Kidney capillary endothelial cell (primary cell): ENCODE measurements around the gene GMDS.

ENCODE experiments used
- DNase-seq: peaks from one replicate; pipeline ENCODE4 v3.0.0-alpha.2; 2018; ENCODE audit warnings: low spot score

Gene GMDS

DNA sequence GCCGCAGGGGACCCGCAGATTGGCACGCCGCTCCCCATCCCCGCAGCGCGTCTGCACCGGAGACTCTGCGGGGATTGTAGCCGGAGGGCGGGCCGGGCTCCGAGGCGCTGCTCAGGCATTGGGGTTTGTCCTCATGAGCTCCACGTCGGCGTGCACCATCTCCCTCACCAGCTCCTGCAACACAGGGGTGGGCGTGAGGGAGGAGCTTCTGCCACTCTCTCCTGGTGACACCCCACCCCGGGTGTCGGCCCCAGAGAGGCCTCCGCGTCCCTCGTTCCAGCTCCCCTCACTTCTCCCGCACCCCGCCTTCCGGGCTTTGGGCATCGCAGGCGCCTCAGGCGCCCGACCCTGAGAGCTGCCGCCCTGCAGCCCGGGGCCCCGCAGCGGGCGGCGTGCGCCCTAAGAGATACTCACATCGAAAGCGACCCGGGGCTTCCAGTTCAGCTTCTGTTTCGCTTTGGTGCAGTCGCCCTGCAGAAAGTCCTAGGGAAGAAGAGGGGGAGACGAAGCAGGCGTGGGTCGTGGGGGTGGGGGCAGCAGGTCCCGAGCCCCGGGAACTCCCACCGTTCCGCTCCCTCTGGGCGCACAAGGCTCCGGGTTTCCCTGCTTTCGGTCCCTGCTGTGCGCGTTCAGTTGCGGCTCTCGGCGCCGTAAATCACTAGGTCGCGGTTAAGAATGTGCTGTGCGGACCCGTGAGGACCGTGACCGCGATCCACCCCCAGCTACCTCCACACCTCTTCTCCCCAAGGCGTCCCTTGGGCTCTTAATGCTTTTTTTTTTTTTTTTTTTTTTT, 621.2 kb downstream of the GMDS start:
- DNase-seq = no peak

DNA sequence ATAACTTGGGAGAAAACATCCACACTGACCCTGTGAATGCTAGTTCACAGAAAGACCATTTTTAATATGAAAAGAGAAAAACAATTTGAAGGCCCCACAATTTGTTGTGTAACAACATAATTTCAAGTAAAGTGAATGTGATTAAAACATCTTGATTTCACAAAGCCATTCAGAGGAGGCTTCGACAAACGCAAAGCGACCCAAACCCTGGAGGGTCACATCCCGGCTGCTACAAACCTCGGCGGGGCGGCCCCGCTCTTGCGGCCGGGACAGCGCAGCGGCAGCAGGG, 621.7 kb downstream of the GMDS start:
- no peak for DNase-seq

DNA sequence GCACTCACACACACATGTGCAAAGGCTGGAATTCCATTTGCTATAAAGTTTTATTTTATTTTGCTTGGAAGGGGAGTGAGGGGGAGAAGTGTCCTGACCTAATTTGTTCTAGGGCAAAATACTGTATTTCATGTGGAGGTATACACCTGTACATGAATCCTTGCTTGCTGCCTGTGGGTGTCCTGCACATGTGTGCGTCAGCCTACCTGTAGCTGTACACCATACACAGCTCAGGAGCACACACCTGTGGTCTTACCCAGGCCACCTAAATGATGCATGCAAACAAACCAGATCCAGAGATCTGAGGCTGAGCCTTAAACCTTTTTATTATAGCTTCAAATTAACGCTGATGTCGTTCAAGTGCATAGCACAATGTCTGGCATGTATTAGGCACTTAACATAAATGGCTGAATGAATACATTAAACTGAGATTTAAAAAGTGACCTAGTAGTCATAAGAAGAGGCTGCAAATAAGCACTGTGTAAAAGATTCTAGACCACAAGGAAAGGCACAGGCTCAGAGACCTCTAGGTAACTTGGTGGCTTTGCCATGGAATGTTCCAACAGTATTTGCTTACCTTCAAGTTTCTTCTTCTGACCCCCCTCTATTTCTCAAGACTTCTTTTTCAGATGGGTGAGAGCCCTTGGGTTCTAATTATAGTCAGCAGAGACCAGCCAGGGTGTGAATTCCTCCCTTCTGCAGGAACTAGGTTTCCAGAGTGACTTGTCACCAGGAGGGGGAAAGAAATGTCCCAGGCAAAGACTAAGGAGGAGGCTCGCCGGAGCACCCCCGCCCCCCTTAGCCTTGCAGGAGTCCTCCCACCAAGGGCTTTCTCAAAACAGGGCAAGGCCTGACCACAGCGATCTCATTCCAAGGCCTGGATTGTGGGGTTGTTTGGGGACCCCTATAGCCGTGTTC, 622.3 kb downstream of the GMDS start:
- no peak for DNase-seq

DNA sequence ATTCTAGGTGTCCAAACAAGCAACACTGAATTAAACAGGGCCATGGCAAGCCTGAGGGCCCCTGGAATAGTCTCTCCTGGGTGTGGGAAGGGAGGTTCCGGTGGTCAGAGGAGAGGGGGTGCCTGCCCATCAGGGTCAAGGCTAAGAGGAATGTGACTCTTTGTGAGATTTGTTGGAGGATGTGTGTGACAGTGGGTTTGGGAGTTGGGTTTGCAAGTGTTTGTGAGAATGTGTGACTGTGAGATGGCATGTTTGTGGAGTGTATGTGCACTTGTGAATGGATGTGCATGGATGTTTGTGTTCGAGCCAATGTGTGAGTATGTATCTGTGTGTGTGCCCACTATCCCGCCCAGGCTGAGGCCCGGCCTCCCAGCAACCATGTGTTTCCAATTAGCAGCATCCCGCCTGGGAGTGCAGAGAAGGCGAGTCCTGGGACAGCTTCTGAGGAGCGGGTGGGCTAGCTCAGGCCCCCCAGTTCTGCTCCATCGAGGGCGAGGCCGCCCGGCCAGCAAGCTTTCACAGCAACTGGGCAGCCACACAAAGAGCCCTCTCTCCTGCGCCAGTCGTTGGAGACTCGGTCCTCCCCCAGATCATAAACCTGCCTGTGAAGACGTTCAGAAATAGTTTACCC, 623.1 kb downstream of the GMDS start:
- DNase-seq = no peak

DNA sequence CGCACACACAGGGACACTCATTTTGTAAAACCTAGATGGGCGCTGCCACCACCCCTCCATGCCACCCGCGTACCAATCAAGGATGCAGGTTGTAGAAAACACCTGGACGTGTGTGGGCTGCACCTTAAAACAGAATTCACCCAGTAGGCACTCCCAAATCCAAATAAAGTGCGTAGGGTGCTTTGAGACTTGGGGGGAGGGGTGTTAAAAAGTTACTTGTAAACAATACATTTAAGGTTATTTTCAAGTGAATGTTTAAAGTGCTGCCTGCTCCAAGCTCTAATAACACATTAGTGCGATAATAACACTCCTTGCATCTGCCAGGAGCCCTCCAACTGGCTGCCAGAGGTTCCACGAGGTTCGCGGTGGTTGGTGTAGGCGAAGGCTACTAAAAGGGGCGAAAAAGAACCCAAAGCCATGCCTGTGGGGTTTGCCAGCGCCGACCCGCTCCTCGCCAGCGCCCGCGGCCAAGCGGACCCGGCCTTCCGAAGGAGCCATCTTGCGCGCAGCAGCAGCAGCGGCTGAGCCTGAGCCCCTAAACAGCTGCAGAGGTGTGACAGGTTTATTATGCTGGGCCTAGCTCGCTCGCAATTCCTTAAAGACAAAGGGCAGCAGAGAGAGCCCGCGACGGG, 624.2 kb downstream of the GMDS start:
- DNase-seq = no peak

DNA sequence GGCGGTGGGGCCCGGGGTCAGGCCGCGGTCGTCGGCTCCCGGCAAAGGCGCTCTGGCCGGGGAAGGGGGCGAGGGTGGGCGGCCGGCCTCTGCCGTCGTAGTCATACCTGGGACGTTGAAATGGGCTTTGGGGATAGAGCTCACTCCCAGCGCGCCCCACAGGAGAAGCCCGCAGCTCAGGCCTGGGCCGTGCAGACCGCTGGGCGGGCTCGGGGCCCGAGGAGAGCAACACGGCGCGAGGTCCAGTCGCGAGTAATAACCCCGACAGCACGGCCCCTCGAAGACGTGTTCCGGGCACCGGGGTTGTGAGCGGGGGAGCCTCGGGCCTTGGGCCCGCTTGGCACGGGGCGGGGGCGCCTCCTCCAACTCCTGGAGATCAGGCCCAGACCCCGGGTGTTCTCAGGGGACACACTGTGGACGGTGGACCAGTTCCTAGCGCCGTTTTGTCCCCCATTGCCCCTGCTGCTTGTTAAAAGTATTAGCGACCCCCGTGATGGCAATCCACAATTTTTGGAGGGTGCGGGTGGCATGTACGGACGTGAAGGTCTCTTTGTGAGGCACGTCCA, 624.8 kb downstream of the GMDS start:
- no peak for DNase-seq

DNA sequence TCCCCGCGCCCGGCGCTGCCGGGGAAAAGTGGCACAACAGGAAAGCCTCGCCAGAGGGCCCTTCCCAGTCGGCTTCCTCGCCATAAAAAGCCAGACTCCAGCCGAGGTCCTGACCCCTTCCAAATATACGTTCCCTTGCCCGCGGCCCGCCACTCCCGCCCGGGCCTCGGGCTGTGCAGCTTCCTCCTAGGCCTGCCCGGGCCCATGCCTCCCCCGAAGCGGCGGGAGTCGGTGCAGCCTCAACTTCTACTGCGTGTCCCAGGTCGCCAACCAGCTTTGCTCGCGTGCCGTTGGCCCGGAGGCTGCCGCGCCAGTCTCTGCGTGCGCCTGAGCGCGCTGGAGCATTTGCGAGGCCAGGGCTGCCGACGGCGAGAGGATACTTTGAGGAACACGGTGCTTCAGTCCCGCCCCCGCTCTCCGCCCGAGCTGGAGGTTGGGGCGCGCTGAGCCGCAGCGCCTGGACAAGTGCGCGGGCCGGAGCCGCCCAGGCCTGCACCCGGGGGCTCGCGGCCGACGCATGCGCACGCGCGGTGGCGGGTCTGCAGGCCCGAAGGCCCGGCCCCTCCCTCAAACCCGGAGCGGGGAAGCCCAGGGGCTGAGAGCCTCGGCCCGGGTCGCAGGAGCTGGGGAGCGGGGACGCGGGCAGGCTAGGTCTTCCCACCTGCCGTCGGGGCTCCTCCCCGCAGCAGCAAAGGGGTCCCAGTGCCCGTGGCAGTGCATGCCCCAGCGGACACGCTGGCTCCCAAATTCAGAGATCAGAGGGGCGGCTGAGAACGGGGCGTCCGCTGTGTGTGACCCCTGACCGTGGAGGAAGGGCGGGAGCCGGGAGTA, 625.5 kb downstream of the GMDS start:
- DNase-seq = no peak

DNA sequence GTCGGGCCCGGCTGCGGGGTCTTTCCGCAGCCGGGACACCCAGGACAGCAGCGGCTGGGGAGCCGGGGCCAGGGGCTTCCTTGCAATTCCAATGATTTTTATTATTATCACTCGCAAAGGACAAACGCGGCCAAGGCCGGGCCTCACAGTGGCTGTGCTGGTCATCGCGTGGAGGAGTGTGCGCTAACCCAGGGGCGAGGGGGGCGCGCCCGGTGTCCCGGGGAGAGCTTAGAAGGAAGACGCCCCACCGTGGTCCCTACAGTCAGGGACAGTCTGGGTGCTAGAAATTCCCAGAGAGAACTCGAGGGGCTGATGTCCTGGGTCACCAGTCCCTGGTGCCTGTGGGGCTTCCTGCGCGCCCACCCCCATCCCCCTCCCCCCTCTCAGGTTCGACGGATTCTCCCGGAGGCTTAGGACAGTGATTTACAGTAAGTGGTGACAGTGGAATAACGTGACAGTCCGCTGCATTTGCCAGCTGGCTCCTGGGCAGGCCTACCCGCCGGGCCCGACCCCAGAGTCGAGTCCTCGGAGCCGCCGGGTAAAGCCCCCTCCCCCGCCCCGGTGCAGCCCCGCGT, 626.2 kb downstream of the GMDS start:
- no peak for DNase-seq

DNA sequence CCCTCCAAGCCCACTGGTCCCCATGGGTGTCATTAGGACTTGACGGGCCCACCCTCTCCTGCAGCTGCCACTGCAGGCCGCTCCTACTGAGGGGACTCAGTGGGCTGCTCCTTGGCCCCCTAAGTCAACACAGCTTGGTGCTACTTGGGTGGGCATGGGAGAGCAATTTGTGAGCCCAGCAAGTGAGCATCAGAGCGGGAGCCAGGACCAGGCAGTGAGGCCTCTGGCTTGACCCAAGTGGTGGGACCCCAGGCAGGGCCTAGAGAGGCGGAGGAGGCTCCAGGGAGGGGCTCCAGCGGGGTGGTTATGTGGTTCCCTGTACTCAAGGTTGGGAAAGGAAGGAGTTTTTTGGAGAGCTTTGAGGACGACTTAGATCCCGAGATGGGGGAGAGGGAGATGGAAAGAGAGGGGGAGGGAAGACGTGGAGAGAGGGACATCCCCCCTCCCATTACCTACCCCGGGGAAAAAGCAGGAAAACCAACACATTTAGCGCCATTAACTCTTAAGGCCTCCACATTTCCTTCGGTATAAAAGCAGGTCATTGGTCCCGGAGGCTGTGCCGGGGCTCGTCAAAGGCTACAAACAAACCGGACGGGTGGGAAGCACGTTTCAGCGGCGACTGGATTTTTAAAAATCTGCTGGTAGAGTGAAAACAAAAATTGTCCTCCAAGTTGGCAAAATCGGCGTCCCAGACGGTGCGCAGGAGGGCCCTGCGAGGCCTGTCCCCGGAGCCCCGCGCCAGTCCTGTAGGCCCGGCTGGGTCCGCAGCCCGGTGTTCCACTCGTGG, 626.9 kb downstream of the GMDS start:
- DNase-seq = no peak

DNA sequence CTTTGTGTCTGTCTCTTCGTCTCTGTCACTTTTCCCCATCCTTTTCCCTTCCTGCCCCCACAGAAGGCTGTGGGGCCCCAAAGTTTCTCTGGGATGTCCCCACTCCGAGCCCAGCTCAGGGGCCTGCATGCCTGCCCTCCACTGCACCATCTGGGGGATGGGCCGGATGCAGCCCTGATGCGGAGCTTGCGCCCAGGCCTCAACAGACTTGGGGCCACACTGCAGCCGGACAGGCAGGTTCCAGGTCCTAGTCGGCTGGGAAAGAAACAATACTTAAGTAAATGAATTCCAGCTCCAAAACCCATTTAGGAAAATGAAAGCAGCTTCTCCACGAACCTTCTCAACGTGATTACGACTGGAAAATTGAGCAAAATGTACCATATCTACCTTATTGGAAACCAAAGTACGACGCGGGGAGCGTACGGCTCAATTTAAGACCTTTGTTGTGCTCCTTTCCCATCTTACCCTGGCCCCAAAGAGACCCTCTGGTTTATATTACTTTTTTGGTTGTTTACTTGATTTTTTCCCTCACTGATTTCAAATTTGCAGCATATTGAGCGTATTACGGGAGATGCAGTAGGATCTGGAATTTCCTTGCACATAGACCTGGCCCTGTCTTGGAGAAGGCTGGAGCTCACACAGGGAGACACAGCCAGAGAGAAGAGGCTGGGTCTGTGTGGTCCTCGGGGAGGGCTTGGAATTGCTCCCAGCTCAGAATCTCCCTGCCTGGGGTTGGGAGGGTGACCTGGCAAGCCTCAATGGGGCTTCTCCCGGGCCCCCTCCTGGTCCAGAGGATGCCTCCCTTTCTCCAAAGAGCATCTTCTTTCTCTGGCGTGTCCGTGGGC, 627.7 kb downstream of the GMDS start:
- DNase-seq = no peak

DNA sequence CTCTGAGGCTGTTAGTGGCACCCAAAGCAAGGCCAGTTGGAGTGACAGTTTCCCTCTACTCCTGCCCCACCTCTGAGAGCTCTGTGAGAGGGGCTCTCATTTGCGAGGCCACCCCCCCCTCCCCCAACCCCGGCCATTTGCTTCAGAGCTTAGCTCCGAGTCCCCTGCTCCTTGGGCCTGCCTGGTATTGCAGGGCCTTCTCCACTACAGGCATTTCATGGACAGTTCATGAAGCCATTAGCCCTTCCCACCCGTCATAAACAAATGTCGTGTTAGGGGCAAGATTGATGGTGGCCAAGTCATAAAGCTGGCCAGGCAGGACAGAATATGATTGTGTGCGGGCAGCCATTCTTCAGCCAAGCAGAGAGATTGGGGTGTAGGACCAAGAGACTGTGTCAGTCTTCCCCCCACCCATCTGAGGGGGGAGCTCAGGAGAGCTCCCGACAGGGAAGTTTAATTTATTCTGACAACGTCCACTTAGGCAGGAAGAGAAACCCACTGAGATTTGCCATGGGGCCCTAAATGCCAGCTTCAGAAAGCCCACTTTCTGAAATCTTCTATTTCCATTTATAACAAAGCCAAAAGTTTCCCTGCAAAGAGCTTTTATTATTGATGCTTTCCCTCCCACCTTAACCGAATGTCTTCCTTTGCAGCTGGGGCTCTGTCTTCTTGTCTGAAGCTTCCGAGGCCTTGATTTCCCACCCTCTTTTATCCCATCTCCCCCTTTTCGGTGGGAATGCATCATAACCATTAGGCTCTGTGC, 628.5 kb downstream of the GMDS start:
- no peak for DNase-seq

DNA sequence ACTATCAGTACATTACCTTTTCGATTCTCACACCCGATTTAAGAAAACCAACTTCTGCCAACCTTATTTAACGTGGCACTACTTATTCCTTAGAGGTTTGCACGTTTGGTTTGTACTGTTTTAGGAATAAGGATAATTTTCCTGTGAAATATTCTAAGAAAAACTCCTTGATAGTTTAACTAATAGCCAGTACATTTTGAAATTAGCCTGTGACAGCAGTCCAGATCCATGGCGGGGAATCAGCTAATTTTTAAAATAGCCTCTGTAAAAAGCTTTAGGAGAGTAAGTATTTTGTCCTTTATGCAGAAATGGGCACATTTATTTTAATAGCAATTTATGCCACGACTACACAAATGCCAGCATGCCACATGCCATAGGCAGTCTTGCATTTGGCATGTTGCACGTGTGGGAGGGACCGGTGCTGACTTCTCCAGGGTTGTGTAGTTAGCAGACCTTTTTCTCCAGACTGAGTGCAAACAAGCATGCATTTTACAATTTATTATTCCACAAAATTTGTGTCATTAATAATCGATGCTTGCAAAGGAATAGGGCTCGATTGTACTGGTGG, 629.5 kb downstream of the GMDS start:
- no peak for DNase-seq

DNA sequence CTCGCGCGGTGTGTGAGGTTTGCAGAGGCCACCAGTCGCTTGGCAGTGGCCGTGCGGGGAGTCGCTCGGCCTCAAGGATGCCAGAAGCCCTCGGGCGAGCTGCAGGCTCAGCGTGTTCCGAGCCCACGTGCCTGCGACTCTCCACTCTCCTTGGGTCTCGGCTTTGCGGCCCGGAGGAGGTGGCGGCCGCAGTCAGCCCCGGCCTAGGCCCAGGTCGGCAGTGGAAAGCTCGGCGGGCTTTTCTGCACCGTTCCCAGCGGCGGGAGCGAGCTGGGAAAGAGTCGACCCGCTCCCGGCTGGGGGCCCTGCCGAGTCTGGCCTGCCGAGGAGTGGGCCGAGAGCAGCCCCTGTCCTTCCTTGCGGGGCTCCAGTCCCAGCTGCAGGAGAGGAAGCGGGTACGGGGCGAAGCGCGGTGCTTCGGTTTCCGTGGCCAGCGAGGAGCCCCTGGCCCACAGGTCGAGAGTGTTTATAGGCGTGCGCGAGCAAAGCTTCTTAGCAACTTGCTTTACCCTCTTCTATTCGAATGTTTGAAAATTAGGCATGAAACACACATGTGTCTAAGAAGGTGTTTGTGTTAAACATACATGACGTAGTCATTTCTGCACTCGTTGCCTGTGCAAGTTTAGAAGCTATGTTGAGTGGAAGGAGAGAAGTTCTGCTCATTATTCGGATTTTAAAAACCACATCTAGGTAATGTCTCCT, 630.1 kb downstream of the GMDS start:
- DNase-seq = no peak

DNA sequence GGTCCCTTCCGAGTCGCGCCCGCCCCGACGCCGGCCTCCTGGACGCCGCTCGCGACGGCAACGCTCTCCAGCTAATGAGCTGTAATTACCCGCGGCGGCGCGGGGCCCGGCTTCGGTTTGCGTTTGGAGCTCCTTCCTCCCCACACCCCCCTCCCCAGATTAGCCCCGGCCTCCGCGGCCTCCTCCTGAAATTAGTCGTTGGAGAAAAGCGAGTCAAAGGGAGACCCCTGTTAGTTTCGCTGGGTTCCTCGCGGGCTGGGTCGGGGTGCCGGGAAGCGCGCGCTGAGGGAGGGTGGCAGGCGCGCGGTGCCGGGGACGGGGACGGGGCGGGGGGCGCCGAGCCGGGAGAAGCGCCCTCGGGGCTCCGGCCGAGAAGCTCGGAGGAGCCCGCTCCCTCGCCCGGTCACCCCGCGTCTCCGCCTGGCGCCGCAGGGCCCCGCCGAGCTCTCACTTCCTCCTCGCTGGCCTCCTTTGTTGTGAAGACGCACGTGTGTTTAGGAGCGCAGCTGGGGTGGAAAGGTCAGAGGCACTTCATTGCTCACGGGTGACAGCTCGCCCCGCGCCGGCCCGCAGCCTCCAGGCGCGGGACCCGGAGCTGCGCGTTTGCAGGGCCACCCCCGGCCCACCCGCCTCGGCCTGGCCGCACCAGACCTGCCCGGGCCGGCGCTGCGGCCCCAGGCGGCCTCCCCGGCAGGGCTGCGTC, 630.8 kb downstream of the GMDS start:
- no peak for DNase-seq

DNA sequence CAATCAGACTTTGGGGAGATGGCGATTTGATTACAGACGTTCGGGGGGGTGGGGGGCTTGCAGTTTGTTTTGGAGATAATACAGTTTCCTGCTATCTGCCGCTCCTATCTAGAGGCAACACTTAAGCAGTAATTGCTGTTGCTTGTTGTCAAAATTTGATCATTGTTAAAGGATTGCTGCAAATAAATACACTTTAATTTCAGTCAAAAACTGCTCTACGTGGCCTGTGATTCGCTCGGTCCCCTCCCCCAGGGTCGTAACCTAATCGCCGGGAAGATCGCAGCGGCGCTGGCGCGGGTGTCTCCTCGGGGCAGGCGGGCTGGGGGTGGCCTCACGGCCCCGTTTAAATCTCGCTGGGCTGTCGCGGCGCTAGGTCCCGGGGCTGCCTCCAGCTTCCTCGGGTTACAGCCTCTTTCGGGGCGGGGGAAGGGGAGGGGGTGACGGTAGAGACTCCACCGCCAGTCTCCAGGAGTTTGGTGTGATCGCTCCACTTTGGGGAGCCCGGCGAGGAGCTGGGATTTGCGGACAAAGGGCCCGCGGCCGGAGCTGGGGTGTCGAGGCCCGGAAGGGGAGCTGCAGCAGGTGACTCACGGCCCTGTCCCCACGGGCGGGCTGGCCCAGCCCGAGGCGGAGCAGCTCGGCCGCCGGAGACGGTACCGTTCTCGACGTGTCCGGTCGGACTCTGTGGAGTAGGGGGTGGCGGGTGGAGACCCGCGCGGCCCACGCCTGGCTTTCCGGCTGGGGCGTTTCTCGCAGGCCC, 631.5 kb downstream of the GMDS start:
- DNase-seq = no peak

DNA sequence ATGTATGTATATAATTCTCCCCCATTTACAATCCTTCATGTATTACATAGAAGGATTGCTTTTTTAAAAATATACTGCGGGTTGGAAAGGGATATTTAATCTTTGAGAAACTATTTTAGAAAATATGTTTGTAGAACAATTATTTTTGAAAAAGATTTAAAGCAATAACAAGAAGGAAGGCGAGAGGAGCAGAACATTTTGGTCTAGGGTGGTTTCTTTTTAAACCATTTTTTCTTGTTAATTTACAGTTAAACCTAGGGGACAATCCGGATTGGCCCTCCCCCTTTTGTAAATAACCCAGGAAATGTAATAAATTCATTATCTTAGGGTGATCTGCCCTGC, 632.1 kb downstream of the GMDS start:
- no peak for DNase-seq
